H1 (cell line): ENCODE results near the gene ISG15.

Source experiments
- CEBPB ChIP-seq: IDR thresholded peaks from 2 replicates; pipeline ENCODE4 v1.6.1; 2012; ENCODE audit warnings: low read depth, low read length
- CREB1 ChIP-seq: IDR thresholded peaks from 2 replicates; pipeline ENCODE4 v1.6.1; 2012; ENCODE audit warnings: inconsistent platforms
- POLR2A ChIP-seq, 2 experiments: IDR thresholded peaks; 1 replicate in 1 of 2; 2 replicates in 1 of 2; pipeline ENCODE4 v1.6.1; 2011; ENCODE audit warnings: low read depth in 2 of 2, low read length in 2 of 2, mild to moderate bottlenecking in 2 of 2; ENCODE audit errors: control extremely low read depth in 1 of 2
- SUZ12 ChIP-seq: fragments of 200-600 bp; sonication (generic); IDR thresholded peaks from 2 replicates; pipeline ENCODE4 v1.6.1; 2012; ENCODE audit warnings: mild to moderate bottlenecking, inconsistent platforms, low read length, moderate library complexity, mixed read lengths

- no peak for TF ChIP-seq CREB1
- no peak for TF ChIP-seq CEBPB
- TF ChIP-seq SUZ12 = no peak
- TF ChIP-seq POLR2A (IDR thresholded peaks at IDR 0.05; ENCODE audit: control extremely low read depth in 1 of 2, low read depth in 2 of 2, low read length in 2 of 2) = no peak
Measured at GRCh38 chr1:1038694-1039093, 25.4 kb downstream of the ISG15 start.
